Coronary artery (tissue), 2 donors: Measurements from ENCODE around the gene MAST4.

Experiments
- DNase-seq: peaks from one replicate; pipeline ENCODE4 v3.0.0-alpha.2; 2017; ENCODE audit warnings: low spot score
- H3K27ac ChIP-seq, 2 donors: fragments of 200-600 bp; sonication (generic); one replicate each; pipeline ENCODE4 v1.5.1; 2016 to 2019
- H3K4me3 ChIP-seq: fragments of 200-600 bp; sonication (generic); 2 replicates; pipeline ENCODE4 v1.5.1; 2016; ENCODE audit warnings: mild to moderate bottlenecking, moderate library complexity
- TF ChIP-seq, protein P1 (sequence below): fragments of 200-600 bp; sonication (generic); IDR thresholded peaks from one replicate; pipeline ENCODE4 v1.5.1; 2019; ENCODE audit warnings: antibody characterized with exemption

The MAST4 gene

DNA sequence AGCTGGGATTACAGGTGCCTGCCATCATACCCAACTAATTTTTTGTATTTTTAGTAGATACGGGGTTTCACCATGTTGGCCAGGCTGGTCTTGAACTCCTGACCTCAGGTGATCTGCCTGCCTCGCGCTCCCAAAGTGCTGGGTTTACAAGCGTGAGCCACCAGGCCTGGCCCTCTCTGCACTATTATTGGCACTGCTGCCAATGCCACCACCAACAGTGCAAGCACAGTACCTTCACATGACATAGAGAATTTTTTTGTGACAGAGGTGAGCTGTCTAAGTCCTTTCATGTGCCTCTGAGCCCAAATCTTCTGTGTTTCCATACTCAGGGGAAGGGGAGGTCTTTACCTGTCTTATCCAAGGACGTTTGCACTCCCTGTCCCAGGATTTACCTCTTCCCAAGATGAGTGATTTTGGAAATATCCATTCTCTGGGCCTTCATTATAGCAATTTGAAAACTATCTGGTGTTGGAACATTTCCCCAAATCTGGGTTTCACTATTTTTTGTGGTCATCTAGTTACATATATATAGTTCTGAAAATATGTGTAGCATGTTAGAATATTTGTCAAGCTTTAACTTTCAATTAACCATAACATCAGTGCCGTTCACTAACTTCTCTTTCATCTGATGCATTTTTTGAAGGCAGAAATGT lies 605.8 kb downstream of the MAST4 start:
- TF ChIP-seq, protein P1, sequence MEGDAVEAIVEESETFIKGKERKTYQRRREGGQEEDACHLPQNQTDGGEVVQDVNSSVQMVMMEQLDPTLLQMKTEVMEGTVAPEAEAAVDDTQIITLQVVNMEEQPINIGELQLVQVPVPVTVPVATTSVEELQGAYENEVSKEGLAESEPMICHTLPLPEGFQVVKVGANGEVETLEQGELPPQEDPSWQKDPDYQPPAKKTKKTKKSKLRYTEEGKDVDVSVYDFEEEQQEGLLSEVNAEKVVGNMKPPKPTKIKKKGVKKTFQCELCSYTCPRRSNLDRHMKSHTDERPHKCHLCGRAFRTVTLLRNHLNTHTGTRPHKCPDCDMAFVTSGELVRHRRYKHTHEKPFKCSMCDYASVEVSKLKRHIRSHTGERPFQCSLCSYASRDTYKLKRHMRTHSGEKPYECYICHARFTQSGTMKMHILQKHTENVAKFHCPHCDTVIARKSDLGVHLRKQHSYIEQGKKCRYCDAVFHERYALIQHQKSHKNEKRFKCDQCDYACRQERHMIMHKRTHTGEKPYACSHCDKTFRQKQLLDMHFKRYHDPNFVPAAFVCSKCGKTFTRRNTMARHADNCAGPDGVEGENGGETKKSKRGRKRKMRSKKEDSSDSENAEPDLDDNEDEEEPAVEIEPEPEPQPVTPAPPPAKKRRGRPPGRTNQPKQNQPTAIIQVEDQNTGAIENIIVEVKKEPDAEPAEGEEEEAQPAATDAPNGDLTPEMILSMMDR, result no peak
- no peak overlapping the region for H3K4me3 ChIP-seq

DNA sequence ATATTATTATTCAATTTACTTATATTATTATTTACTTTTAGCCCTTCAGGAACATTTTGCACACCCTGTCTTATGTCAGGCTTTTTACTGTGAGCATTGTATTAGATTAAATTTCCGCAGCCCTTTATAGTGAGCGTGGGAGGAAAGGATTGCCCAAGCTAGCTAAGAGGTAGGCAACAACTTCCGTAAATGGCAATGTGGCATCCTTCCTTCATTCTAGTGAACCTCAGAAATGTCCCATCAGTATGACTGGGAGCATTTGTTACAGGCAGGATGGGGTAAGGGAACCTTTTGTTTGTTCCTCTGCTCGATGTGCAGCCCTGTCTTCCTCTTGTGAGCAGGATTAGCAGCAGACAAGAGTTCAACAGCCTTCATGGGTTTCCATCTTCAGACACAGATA lies 606.6 kb downstream of the MAST4 start:
- Histone ChIP-seq H3K4me3 (no peak overlapping the region), H3K27ac (no peak overlapping the region)
- TF ChIP-seq, protein P1, result no peak
- DNase-seq, result no peak

More for the DNA sequence above, 605.8 kb downstream of the MAST4 start:
- H3K27ac ChIP-seq, result no peak overlapping the region
- no peak for DNase-seq

DNA sequence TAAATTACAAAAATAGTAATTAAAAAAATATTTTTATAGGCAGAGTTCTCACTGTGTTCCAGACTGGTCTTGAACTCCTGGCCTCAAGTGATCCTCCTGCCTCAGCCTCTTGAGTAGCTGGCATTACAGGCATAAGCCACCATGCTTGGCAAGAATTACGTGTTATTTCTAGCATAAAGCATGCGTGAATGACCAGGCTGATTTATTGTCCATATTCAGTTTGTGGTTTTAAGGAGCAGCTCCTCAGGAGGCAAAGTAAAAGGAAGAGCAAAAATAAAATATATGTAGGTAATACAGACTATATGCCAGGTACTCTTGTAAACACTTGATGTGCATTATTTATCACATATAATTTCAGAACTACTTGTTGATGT lies 607.5 kb downstream of the MAST4 start:
- TF ChIP-seq, protein P1, result no peak
- DNase-seq, result no peak
- Histone ChIP-seq H3K27ac (no peak overlapping the region), H3K4me3 (no peak overlapping the region)

DNA sequence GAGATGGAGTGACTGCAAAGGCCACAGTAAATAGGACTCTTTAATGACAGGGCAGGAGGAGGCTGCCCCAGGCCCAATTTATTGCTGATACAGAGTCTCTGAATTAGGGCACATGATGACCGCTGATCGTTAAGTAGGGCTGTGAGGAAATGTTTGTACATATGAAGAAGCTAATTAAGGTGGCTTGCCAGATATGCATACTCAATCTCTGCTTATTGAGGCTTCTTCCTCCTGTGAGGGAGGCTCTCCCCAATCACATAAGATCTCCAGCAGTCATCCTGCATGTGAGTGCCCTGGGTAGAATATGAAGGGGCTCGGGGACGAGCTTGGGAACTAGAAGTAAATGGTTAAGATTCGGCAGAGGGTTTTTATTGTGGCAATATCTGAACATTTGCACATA lies 608.6 kb downstream of the MAST4 start:
- TF ChIP-seq, protein P1, result no peak
- DNase-seq, result no peak
- Histone ChIP-seq H3K27ac (no peak overlapping the region), H3K4me3 (no peak overlapping the region)

DNA sequence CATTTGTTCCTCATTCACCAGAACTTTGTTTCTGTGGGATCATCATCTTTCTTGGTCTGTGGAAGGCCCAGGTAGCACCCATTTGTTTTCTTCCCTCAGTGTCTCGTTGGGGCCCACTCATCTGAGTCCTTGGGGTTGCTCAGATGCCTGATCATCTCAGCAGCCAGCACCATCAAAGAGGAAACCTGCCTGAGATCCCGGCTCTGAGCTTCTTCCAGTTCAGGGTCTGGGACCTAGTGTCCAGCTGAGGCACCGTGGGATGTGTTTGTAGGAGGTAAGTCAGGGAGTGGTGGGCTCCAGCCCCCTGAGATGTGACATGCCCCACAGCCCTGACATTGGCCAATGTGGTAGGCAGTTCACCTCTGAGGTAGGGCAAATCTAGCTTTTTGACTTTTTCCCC lies 609.8 kb downstream of the MAST4 start:
- DNase-seq, result no peak
- TF ChIP-seq, protein P1, result no peak
- no peak overlapping the region for H3K27ac ChIP-seq
- no peak overlapping the region for H3K4me3 ChIP-seq

DNA sequence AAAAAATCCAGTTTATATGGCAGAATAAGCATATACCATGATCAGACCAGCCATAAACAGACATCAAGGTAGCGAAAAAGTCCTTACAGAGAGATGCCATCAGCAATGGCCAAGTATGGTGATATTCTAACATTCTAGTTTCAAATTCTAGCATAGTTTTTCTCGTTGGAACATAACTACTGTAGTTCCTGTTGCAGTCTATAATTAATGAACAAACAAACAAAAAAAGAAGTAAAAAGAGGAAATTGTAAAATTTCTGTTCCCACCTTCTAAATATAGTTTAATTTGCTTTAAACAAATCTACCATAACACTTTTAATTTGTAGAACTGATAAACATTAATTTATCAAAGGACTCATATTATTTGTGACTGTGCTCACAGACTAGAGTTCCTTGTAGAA lies 610.3 kb downstream of the MAST4 start:
- TF ChIP-seq, protein P1, result no peak
- DNase-seq, result no peak
- H3K27ac ChIP-seq, result no peak overlapping the region
- H3K4me3 ChIP-seq, result no peak overlapping the region

DNA sequence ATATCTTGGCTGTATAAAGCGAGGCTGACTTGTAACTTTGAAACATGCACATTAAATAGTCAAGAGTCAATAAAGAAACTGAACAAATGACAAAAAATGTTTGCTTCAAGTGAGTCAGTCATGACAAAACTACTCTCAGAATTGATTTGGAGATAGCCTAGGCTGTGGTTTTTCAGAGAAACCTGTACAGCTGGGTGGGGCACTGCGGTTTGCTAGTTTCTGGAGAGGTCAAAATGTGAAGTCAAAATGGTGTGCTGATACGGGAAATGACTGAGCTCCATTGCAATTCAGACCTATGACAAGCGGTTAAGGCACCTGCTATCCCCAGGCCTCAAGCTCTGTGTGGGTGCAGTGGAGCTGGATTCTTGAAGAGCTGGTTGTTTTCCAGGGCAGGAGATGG lies 610.7 kb downstream of the MAST4 start:
- TF ChIP-seq, protein P1, result no peak
- Histone ChIP-seq H3K4me3 (no peak overlapping the region), H3K27ac (no peak overlapping the region)
- DNase-seq, result no peak
